K562 (cell line): ENCODE results near the gene TMEM121. TPM values are rescaled to one million over a fixed set of nuclear protein-coding genes. Genes with fewer than 3 reads are reported as not detected.
A peak's percentile ranks its signal among the peaks of the same experiment; 100 is the strongest.

ENCODE experiments used
- GTF2A2 ChIP-seq: IDR thresholded peaks from 2 replicates; pipeline ENCODE4 v1.6.1; 2016; ENCODE audit warnings: mild to moderate bottlenecking, missing genetic modification characterization, missing compliant biosample characterization
- GTF2E2 ChIP-seq: fragments of 200-800 bp; sonication (Bioruptor generic); IDR thresholded peaks from 2 replicates; pipeline ENCODE4 v1.6.1; 2016; ENCODE audit warnings: missing genetic modification characterization, missing compliant biosample characterization
- MEIS2 ChIP-seq: fragments of 450-650 bp; IDR thresholded peaks from 2 replicates; pipeline ENCODE4 v1.6.1; 2014; ENCODE audit warnings: mild to moderate bottlenecking; ENCODE audit not compliant: partially characterized antibody
- PRPF4 ChIP-seq: fragments of 200-400 bp; formaldehyde crosslinking; IDR thresholded peaks from one replicate; pipeline ENCODE4 v1.6.1; 2017; ENCODE audit warnings: low read length, low read depth, mild to moderate bottlenecking; ENCODE audit not compliant: insufficient read depth, poor library complexity, severe bottlenecking
- SIX5 ChIP-seq, 2 experiments: IDR thresholded peaks; 2 replicates each; pipeline ENCODE4 v1.6.1; 2011; ENCODE audit warnings: low read length in 2 of 2, borderline replicate concordance in 1 of 2, low read depth in 1 of 2, mild to moderate bottlenecking in 1 of 2, moderate library complexity in 1 of 2; ENCODE audit not compliant: insufficient read depth in 1 of 2
- STAT5B ChIP-seq: fragments of 250-450 bp; sonication (Bioruptor Pico); IDR thresholded peaks from 2 replicates; pipeline ENCODE4 v1.8.0; 2021; ENCODE audit warnings: mild to moderate bottlenecking, inconsistent platforms
- TAF1 ChIP-seq: IDR thresholded peaks from 2 replicates; pipeline ENCODE4 v1.6.1; 2011; ENCODE audit warnings: mild to moderate bottlenecking, low read length, moderate library complexity; ENCODE audit not compliant: insufficient read depth, control insufficient read depth, severe bottlenecking; ENCODE audit errors: extremely low read depth
- ZFX ChIP-seq: sonication (generic); formaldehyde crosslinking; IDR thresholded peaks from 2 replicates; pipeline ENCODE4 v1.8.0; 2022; ENCODE audit warnings: mild to moderate bottlenecking, missing genetic modification reagents, moderate library complexity
- ZMIZ1 ChIP-seq, 2 experiments: fragments of 150-350 bp in 1 of 2; IDR thresholded peaks; 2 replicates each; pipeline ENCODE4 v1.6.1; 2012 to 2016; ENCODE audit warnings: low read depth in 2 of 2, low read length in 2 of 2, mild to moderate bottlenecking in 1 of 2, moderate library complexity in 1 of 2
- ZNF324 ChIP-seq: fragments of 250-450 bp; sonication (Bioruptor Pico); IDR thresholded peaks from 2 replicates; pipeline ENCODE4 v1.4.0; 2020; ENCODE audit warnings: mild to moderate bottlenecking
- polyA plus RNA-seq, 8 experiments: library from polyadenylated mRNA; depleted of rRNA in 4 of 8; stranded (reverse) in 5 of 8; unstranded in 3 of 8; fragments of >200 nt; fragmentation: Nextera tagmentation in 2 of 8; fragmentation: Illumina TruSeq in 1 of 8; extraction: Ambion mirVana in 2 of 8; extraction: Trizol in 1 of 8; gene quantifications; 2 replicates each; pipeline versions ENCODE4 v1.2.1 to v1.2.3, GENCODE V29; 2011 to 2014; ENCODE audit warnings: inconsistent platforms in 1 of 8, missing spikeins in 1 of 8
- total RNA-seq, 7 experiments: library from RNA; depleted of rRNA in 6 of 7; stranded (reverse); fragments of >200 nt in 6 of 7; fragmentation: Illumina TruSeq in 2 of 7; extraction: Trizol in 2 of 7; gene quantifications; 2 replicates each; pipeline versions ENCODE4 v1.2.1 to v1.2.3, GENCODE V29; 2011 to 2021; ENCODE audit warnings: low replicate concordance in 1 of 7
- TF ChIP-seq, protein P1 (sequence below), 2 experiments: IDR thresholded peaks in 1 of 2; conservative IDR thresholded peaks in 1 of 2; 2 replicates each; pipeline ENCODE4 v1.6.1; 2016; ENCODE audit warnings: low read depth in 2 of 2, mild to moderate bottlenecking in 1 of 2, missing compliant biosample characterization in 1 of 2, missing genetic modification characterization in 1 of 2, moderate library complexity in 1 of 2
- TF ChIP-seq, protein P2 (sequence below): fragments of 250-450 bp; sonication (Bioruptor Pico); IDR thresholded peaks from 2 replicates; pipeline ENCODE4 v1.8.0; 2021; ENCODE audit warnings: moderate library complexity, mild to moderate bottlenecking, inconsistent platforms
- TF ChIP-seq, protein P3 (sequence below): sonication (generic); formaldehyde crosslinking; IDR thresholded peaks from 2 replicates; pipeline ENCODE4 v1.8.1; 2023; ENCODE audit warnings: missing genetic modification reagents, mild to moderate bottlenecking, borderline replicate concordance

Gene TMEM121
- total and polyA plus RNA-seq, 9 of the 15 experiments (the other 6 are each of a cell fraction or from before 2014, with no cell fraction given) = 0.31 to 0.36 TPM; not detected in 7

- TF ChIP-seq STAT5B (CRISPR knock-in tag) (no peak), SIX5 (IDR thresholded peaks at IDR 0.05; ENCODE audit: borderline replicate concordance in 1 of 2, insufficient read depth in 1 of 2, low read depth in 1 of 2, low read length in 2 of 2) (no peak), GTF2A2 (tag) (no peak), MEIS2 (peak; percentile 29), TAF1 (no peak), ZFX (CRISPR knock-in tag) (peak; percentile 69), GTF2E2 (tag) (no peak), ZNF324 (CRISPR knock-in tag) (no peak), ZMIZ1 (IDR thresholded peaks at IDR 0.05; ENCODE audit: low read depth in 2 of 2, low read length in 2 of 2) (no peak; a peak in 1 of 4 replicates), PRPF4 (no peak)
- TF ChIP-seq, protein P1, sequence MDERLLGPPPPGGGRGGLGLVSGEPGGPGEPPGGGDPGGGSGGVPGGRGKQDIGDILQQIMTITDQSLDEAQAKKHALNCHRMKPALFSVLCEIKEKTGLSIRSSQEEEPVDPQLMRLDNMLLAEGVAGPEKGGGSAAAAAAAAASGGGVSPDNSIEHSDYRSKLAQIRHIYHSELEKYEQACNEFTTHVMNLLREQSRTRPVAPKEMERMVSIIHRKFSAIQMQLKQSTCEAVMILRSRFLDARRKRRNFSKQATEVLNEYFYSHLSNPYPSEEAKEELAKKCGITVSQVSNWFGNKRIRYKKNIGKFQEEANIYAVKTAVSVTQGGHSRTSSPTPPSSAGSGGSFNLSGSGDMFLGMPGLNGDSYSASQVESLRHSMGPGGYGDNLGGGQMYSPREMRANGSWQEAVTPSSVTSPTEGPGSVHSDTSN (CRISPR knock-in tag; IDR thresholded peaks at IDR 0.05; ENCODE audit: low read depth) = no peak
- TF ChIP-seq, protein P1 (tag; conservative IDR thresholded peaks at IDR 0.05; ENCODE audit: low read depth) = no peak
- TF ChIP-seq, protein P2, sequence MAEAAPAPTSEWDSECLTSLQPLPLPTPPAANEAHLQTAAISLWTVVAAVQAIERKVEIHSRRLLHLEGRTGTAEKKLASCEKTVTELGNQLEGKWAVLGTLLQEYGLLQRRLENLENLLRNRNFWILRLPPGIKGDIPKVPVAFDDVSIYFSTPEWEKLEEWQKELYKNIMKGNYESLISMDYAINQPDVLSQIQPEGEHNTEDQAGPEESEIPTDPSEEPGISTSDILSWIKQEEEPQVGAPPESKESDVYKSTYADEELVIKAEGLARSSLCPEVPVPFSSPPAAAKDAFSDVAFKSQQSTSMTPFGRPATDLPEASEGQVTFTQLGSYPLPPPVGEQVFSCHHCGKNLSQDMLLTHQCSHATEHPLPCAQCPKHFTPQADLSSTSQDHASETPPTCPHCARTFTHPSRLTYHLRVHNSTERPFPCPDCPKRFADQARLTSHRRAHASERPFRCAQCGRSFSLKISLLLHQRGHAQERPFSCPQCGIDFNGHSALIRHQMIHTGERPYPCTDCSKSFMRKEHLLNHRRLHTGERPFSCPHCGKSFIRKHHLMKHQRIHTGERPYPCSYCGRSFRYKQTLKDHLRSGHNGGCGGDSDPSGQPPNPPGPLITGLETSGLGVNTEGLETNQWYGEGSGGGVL (CRISPR knock-in tag) = no peak
- TF ChIP-seq, protein P3, sequence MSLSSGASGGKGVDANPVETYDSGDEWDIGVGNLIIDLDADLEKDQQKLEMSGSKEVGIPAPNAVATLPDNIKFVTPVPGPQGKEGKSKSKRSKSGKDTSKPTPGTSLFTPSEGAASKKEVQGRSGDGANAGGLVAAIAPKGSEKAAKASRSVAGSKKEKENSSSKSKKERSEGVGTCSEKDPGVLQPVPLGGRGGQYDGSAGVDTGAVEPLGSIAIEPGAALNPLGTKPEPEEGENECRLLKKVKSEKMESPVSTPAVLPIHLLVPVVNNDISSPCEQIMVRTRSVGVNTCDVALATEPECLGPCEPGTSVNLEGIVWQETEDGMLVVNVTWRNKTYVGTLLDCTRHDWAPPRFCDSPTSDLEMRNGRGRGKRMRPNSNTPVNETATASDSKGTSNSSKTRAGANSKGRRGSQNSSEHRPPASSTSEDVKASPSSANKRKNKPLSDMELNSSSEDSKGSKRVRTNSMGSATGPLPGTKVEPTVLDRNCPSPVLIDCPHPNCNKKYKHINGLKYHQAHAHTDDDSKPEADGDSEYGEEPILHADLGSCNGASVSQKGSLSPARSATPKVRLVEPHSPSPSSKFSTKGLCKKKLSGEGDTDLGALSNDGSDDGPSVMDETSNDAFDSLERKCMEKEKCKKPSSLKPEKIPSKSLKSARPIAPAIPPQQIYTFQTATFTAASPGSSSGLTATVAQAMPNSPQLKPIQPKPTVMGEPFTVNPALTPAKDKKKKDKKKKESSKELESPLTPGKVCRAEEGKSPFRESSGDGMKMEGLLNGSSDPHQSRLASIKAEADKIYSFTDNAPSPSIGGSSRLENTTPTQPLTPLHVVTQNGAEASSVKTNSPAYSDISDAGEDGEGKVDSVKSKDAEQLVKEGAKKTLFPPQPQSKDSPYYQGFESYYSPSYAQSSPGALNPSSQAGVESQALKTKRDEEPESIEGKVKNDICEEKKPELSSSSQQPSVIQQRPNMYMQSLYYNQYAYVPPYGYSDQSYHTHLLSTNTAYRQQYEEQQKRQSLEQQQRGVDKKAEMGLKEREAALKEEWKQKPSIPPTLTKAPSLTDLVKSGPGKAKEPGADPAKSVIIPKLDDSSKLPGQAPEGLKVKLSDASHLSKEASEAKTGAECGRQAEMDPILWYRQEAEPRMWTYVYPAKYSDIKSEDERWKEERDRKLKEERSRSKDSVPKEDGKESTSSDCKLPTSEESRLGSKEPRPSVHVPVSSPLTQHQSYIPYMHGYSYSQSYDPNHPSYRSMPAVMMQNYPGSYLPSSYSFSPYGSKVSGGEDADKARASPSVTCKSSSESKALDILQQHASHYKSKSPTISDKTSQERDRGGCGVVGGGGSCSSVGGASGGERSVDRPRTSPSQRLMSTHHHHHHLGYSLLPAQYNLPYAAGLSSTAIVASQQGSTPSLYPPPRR (CRISPR knock-in tag) = no peak
Observed at GRCh38 chr14:105485739-105486162, 40.6 kb upstream of the TMEM121 start (continued).
